UCSD-AML1 (cell line): ENCODE measurements around the gene AGBL2.
"Not testable (repeated sequence)": the region's sequence is repeated elsewhere in the genome, so short reads cannot be mapped to it uniquely, and the experiment has no call there.

Source experiments
- DNase-seq: peaks from one replicate; lab custom pipeline; 2025; ENCODE audit not compliant: unreplicated experiment; lab: John Stamatoyannopoulos, UW

The AGBL2 gene

GRCh38 chr11:47689480-47689879 lies 25.7 kb downstream of the AGBL2 start:
- DNase-seq, result no peak

DNA sequence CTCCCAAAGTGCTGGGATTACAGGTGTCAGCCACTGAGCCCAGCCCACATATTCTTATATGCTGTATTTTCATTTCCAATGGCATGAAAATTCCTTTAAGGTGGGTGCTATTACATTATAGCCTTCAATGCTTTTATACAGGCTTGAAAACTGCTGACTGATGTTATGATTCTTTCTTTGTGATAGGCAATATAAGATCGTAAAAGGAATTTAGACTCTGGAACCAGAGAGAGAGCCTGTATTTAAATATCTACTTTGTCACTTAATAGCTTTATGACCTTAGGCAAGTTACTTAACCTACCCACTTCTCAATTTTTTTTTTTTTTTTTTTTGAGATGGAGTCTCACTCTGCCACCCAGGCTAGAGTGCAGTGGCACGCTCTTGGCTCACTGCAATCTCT lies 26.2 kb downstream of the AGBL2 start:
- DNase-seq, result no peak

DNA sequence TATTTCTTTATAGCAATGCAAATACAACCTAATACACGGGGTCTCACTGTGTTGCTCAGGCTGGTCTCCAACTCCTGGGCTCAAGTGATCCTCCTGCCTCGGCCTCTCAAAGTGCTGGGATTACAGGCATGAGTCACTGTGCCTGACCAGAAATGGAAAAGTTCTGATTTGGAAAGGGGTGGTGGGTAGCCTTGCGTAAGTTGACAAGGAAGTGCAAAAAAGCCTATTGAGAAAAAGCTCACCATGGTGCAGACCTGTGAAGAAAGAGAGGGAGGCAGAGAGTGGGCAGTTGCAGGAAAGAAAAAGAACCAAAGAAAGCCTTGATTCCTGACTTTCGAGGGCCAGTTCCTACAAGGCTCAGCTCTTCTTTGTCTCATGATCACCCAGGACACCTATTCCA lies 27.1 kb downstream of the AGBL2 start:
- DNase-seq, result no peak

DNA sequence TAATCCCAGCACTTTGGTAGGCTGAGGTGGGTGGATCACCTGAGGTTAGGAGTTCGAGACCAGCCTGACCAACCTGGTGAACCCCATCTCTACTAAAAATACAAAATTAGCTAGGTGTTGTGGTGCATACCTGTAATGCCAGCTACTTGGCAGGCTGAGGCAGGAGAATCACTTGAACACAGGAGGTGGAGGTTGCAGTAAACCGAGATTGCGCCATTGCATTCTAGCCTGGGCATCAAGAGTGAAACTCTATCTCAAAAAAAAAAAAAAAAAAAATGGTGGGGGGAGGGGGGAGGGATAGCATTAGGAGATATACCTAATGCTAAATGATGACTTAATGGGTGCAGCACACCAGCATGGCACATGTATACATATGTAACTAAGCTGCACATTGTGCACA lies 28.5 kb downstream of the AGBL2 start:
- not testable (repeated sequence) for DNase-seq

DNA sequence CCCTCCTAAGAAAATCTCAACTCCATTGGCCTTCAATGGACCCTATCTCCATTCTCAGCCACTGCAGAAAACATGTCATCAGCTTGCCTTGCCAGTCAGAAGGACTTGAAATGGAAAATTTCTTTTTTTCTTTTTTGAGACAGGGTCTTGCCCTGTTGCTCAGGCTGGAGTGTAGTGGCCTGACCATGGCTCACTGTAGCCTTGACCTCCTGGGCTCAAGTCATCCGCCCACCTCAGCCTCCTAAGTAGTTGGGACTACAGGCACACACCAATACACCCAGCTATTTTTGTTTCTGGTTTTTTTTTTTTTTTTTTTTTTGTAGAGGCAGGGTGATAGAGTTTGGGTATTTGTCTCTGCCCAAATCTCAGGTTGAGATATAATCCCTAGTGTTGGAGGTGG lies 29.0 kb downstream of the AGBL2 start:
- no peak for DNase-seq

GRCh38 chr11:47675851-47676250 lies 39.3 kb downstream of the AGBL2 start:
- no peak for DNase-seq

DNA sequence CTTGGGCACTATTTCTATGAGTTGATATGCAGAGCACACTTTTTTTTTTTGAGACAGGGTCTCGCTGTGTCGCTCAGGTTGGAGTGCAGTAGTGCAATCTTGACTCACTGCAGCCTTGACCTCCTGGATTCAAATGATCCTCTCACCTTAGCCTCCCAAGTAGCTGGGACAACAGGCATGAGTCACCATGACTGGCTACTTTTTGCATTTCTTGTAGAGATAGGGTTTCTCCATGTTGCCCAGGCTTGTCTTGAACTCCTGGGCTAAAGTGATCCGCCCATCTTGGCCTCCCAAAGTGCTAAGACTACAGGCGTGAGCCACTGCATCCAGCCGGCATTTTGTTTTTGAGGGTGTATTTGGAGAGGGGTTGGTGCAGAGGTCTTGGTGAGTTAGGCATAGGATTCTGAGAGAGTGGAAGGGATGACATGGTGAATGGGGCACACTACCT lies 42.9 kb downstream of the AGBL2 start:
- DNase-seq, result no peak

GRCh38 chr11:47669856-47670255 lies 45.3 kb downstream of the AGBL2 start:
- DNase-seq, result no peak

DNA sequence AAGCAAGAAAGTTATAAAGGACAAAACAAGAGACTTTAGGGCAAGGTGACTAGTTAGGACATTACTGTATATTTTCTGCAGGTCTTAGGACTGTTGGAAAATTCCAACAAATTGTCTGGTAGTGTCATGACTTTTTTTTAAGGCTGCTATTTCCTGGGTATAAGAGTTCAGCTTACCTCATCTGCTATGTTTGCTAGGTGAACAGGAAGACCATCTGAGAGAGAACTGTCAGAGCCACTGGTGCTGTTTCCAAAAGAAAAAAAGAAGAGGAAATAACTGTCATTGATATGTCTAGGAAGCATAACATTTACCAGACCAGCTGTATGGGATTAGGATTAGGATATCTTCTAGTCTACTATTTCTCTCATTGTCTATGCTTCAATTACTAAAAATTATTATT lies 46.5 kb downstream of the AGBL2 start:
- no peak for DNase-seq

DNA sequence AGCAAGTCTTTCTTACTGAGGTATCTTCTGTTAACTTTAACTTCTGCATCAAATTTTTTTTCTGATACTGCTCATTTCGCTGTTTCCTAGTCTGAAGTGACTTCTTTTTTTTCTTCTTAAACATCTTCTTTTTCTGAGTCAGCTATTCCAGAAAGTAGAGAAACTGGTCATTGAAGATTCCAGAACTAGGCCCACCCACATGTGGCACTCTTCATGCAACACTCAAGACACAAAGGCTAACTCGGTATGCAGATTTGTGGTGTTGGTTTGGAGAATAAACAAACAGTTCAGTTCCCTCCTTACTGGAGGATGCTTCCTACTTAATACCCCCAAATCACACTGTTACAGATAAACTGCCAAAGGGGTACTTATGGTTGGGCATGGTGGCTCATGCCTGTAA lies 47.6 kb downstream of the AGBL2 start:
- DNase-seq, result no peak

DNA sequence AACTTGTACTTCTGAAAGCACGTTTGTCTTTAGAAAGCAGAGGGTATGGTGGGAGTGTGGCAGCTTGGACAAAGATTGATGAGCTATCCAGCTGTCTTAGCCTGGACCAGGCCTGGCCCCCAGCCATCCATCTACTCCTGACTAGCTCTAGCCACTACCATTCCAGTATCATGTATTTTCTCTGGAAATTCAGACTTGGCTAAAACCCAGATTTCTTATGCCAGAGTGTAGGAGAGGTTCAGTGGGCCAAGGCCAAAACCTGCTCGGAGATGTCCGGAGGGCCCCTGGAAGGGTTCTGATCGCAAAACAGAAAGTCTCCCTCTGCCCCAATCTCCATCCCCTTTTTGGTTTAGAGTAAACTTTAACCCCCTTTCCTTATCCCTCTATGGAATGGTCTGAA lies 48.0 kb downstream of the AGBL2 start:
- DNase-seq, result no peak

DNA sequence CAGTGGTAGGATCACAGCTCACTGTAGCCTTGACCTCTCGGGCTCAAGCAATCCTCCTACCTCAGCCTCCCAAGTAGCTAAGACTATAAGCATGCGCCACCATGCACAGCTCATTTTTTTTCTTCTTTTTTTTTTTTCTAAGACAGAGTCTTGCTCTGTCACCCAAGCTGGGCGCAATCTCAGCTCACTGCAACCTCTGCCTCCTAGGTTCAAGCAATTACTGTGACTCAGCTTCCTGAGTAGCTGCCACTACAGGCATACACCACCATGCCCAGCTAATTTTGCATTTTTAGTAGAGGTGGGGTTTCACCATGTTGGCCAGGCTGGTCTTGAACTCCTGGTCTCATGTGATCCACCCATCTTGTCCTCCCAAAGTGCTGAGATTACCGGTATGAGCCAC lies 50.2 kb downstream of the AGBL2 start:
- not testable (repeated sequence) for DNase-seq

DNA sequence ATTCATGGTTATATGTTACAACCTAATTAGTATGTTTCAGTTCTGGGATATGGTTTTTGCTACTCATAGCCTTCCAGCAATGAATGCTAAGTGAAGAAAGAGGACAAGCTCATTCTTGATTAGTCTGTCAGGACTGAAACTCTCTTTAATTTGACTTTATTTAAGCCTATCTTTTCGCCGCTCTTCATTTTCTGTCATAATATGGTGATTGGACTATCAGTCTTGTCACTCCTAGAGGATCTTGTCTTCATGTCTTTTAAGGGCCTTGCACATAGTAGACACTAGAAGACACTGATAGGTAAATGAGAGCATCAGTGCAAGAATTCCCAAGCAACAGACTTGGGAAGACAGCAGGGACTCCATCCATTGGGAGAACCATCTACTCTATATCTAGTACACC lies 53.9 kb downstream of the AGBL2 start:
- no peak for DNase-seq

GRCh38 chr11:47659276-47659675 lies 55.9 kb downstream of the AGBL2 start:
- no peak for DNase-seq

- no peak for DNase-seq
These were observed 58.8 kb downstream of the AGBL2 start for GRCh38 chr11:47656260-47656885.

GRCh38 chr11:47651818-47652469 lies 63.2 kb downstream of the AGBL2 start:
- DNase-seq, result no peak

DNA sequence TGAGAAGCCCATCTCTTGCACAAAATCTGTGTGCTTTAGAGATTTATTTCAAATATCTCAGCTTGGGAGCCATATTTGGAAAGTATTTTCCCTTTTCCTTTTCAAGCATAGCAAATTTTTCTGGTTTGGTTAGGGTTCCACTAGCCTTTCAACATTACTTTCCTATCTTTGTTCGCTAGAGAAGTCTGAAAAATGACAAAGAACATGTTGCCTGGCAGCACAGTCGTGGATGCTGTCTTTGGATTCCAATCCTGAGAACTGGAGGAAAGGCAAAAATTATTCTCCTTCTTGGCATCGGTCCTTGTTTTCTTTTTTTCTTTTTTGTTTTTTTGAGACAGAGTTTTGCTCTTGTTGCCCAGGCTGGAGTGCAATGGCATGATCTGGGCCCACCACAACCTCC lies 65.9 kb downstream of the AGBL2 start:
- no peak for DNase-seq

GRCh38 chr11:47646019-47646418 lies 69.2 kb downstream of the AGBL2 start:
- no peak for DNase-seq

DNA sequence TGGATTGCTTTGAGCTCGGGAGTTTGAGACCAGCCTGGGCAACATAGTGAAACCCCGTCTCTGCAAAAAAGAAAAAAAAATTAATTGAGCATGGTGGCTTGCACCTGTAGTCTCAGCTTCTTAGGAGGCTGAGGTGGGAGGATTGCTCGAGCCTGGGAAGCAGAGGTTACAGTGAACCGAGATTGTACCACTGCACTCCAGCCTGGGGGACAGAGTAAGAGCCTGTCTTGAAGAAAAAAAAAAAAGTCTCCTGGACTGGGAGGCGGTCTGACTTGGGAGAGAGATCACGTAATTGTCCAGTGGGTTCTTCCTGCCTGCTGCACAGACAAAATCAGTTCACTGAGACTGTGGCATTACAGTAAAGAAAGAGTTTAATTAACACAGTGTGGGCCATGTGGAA lies 69.7 kb downstream of the AGBL2 start:
- no peak for DNase-seq

DNA sequence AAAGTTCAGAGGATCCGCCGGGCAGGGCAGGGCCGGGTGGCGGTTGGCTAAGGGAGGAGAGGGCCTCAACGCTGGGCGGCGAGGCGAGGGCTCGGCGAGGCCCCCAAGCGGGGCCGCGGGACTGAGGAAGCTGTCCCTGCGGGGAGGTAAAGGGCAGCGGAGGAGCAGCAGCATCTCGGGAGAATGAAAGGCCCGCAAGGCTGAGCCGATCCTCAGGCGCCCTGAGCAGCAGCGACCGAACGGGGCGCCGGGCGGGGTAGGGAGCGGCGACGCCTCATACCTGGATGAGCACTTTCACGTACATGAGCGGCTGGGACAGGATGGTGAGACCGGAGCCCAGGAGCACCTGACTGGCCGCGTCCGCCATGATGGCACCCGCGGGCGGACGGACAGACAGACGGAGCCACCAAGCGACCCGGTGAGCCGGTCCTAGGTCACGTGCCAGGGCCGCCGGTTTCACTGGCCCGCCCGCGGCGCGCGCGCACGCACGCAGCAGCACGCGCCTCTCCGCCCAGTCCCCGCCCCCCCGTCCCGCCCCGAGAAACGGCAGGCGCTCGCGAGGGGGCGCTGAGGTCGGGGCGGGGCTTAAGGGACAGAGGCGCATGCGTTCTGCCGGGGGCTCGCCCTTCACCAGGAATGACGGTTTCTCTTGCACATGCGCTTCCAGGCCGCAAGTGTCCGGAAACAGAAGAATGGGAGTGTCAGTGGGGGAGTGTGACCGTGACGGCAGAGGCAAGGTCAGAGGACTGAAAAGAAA lies 72.9 kb downstream of the AGBL2 start, which contains the start of gene MTCH2:
Gene MTCH2 (minus strand): TSS at position 461 of the 757 bp plus-strand sequence. CDS start 94 bp downstream, at position 367.
- DNase-seq, result peak; percentile 98

DNA sequence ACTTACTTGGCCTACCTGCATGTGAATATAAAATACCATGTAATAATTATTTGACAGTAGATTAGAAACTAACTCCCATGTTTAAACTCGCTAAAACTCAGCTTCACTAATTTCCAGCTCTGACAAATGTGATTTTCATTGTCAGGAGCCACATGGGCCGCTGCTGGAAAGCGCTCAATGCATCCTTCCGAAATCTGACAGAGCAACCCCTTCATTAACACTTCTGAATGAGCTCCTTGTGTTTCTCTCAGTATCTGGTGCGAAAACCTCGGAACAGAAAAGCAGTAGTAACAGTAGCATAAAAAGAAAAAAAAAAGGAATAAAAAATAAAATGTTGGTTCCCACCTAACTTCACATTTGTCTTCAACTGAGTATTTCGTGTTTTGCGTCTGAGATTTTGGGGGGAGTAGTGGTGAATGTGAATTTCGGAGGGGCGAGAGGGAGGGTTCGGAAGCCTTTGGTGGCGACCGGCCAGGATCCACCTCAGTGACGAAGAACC lies 73.5 kb downstream of the AGBL2 start:
- no peak for DNase-seq

GRCh38 chr11:47640506-47640905 lies 74.7 kb downstream of the AGBL2 start:
- not testable (repeated sequence) for DNase-seq
